K562 (cell line): Measurements from ENCODE around the gene ZBTB32. TPM values are rescaled to one million over a fixed set of nuclear protein-coding genes. Genes with fewer than 3 reads are reported as not detected.

Experiments
- BMI1 ChIP-seq: fragments of 150-350 bp; IDR thresholded peaks from 2 replicates; pipeline ENCODE4 v1.6.1; 2014; ENCODE audit warnings: low read length
- HDAC6 ChIP-seq: IDR thresholded peaks from 2 replicates; pipeline ENCODE4 v1.6.1; 2012; ENCODE audit warnings: low read depth, mild to moderate bottlenecking, control low read depth, inconsistent platforms, low read length, moderate library complexity
- HLTF ChIP-seq: fragments of 450-650 bp; IDR thresholded peaks from 2 replicates; pipeline ENCODE4 v1.6.1; 2016
- HNRNPUL1 ChIP-seq: fragments of 200-400 bp; formaldehyde crosslinking; IDR thresholded peaks from 2 replicates; pipeline ENCODE4 v1.6.1; 2017; ENCODE audit warnings: low read length
- MEIS2 ChIP-seq: fragments of 450-650 bp; IDR thresholded peaks from 2 replicates; pipeline ENCODE4 v1.6.1; 2014; ENCODE audit warnings: mild to moderate bottlenecking; ENCODE audit not compliant: partially characterized antibody
- NBN ChIP-seq: fragments of 450-650 bp; IDR thresholded peaks from 2 replicates; pipeline ENCODE4 v1.6.1; 2016; ENCODE audit warnings: low read depth, mild to moderate bottlenecking
- NCOR1 ChIP-seq: fragments of 450-650 bp; IDR thresholded peaks from 2 replicates; pipeline ENCODE4 v1.6.1; 2016; ENCODE audit warnings: mild to moderate bottlenecking, moderate library complexity
- PHF20 ChIP-seq: fragments of 450-650 bp; IDR thresholded peaks from 2 replicates; pipeline ENCODE4 v1.6.1; 2018; ENCODE audit not compliant: partially characterized antibody
- PTBP1 ChIP-seq: fragments of 200-400 bp; formaldehyde crosslinking; IDR thresholded peaks from 2 replicates; pipeline ENCODE4 v1.6.1; 2017; ENCODE audit warnings: low read depth, low read length
- RBFOX2 ChIP-seq: fragments of 200-400 bp; formaldehyde crosslinking; IDR thresholded peaks from 2 replicates; pipeline ENCODE4 v1.6.1; 2017; ENCODE audit warnings: low read depth, mild to moderate bottlenecking, low read length, moderate library complexity
- RBM15 ChIP-seq: fragments of 200-400 bp; formaldehyde crosslinking; IDR thresholded peaks from 2 replicates; pipeline ENCODE4 v1.6.1; 2018; ENCODE audit warnings: mild to moderate bottlenecking, low read length, moderate library complexity; ENCODE audit not compliant: insufficient read depth
- RFX5 ChIP-seq: IDR thresholded peaks from 2 replicates; pipeline ENCODE4 v1.6.1; 2011; ENCODE audit warnings: low read depth, mild to moderate bottlenecking, improper control_type of control experiment, low read length
- SP1 ChIP-seq: sonication (generic); formaldehyde crosslinking; IDR thresholded peaks from 2 replicates; pipeline ENCODE4 v1.8.1; 2022; ENCODE audit warnings: mild to moderate bottlenecking, missing genetic modification reagents
- STAT5A ChIP-seq: IDR thresholded peaks from 2 replicates; pipeline ENCODE4 v1.6.1; 2012; ENCODE audit warnings: low read length, inconsistent platforms, borderline replicate concordance
- TOE1 ChIP-seq, 2 experiments: fragments of 450-650 bp in 1 of 2; sonication (generic) in 1 of 2; formaldehyde crosslinking in 1 of 2; IDR thresholded peaks; 2 replicates each; pipeline versions ENCODE4 v1.7.1 to v1.8.0; 2016 to 2022; ENCODE audit warnings: borderline replicate concordance in 2 of 2, mild to moderate bottlenecking in 2 of 2, antibody characterized with exemption in 1 of 2, inconsistent platforms in 1 of 2, low read depth in 1 of 2, missing genetic modification reagents in 1 of 2, moderate library complexity in 1 of 2
- ZFX ChIP-seq: sonication (generic); formaldehyde crosslinking; IDR thresholded peaks from 2 replicates; pipeline ENCODE4 v1.8.0; 2022; ENCODE audit warnings: mild to moderate bottlenecking, missing genetic modification reagents, moderate library complexity
- ZNF124 ChIP-seq: sonication (generic); formaldehyde crosslinking; IDR thresholded peaks from 2 replicates; pipeline ENCODE4 v1.8.1; 2022; ENCODE audit warnings: missing genetic modification reagents
- ZNF146 ChIP-seq: IDR thresholded peaks from one replicate; pipeline ENCODE4 v1.6.1; 2018; ENCODE audit warnings: missing compliant biosample characterization; ENCODE audit not compliant: unreplicated experiment
- ZNF3 ChIP-seq: fragments of 250-450 bp; sonication (Bioruptor Pico); IDR thresholded peaks from 2 replicates; pipeline ENCODE4 v1.5.0; 2021; ENCODE audit warnings: mild to moderate bottlenecking, moderate library complexity
- polyA plus RNA-seq, 8 experiments: library from polyadenylated mRNA; depleted of rRNA in 4 of 8; stranded (reverse) in 5 of 8; unstranded in 3 of 8; fragments of >200 nt; fragmentation: Nextera tagmentation in 2 of 8; fragmentation: Illumina TruSeq in 1 of 8; extraction: Ambion mirVana in 2 of 8; extraction: Trizol in 1 of 8; gene quantifications; 2 replicates each; pipeline versions ENCODE4 v1.2.1 to v1.2.3, GENCODE V29; 2011 to 2014; ENCODE audit warnings: inconsistent platforms in 1 of 8, missing spikeins in 1 of 8
- total RNA-seq, 7 experiments: library from RNA; depleted of rRNA in 6 of 7; stranded (reverse); fragments of >200 nt in 6 of 7; fragmentation: Illumina TruSeq in 2 of 7; extraction: Trizol in 2 of 7; gene quantifications; 2 replicates each; pipeline versions ENCODE4 v1.2.1 to v1.2.3, GENCODE V29; 2011 to 2021; ENCODE audit warnings: low replicate concordance in 1 of 7
- TF ChIP-seq, protein P1 (sequence below): fragments of 450-650 bp; formaldehyde crosslinking; IDR thresholded peaks from 2 replicates; pipeline ENCODE4 v1.4.0; 2022; ENCODE audit warnings: missing genetic modification characterization
- TF ChIP-seq, protein P2 (sequence below): fragments of 250-450 bp; sonication (Bioruptor Pico); IDR thresholded peaks from 2 replicates; pipeline ENCODE4 v1.8.0; 2022; ENCODE audit warnings: moderate library complexity, mild to moderate bottlenecking, inconsistent platforms
- TF ChIP-seq, protein P3 (sequence below): fragments of 450-650 bp; IDR thresholded peaks from 2 replicates; pipeline ENCODE4 v1.6.1; 2018; ENCODE audit warnings: mild to moderate bottlenecking, low read depth; ENCODE audit not compliant: partially characterized antibody
- TF ChIP-seq, protein P4 (sequence below): IDR thresholded peaks from 3 replicates; pipeline ENCODE4 v1.6.1; 2011; ENCODE audit warnings: borderline replicate concordance, mild to moderate bottlenecking, moderate library complexity; ENCODE audit not compliant: insufficient read length; ENCODE audit errors: extremely low read depth

The ZBTB32 gene
- total and polyA plus RNA-seq, 9 of the 15 experiments (the other 6 are each of a cell fraction or from before 2014, with no cell fraction given) = 0.20 TPM; not detected in 8

DNA sequence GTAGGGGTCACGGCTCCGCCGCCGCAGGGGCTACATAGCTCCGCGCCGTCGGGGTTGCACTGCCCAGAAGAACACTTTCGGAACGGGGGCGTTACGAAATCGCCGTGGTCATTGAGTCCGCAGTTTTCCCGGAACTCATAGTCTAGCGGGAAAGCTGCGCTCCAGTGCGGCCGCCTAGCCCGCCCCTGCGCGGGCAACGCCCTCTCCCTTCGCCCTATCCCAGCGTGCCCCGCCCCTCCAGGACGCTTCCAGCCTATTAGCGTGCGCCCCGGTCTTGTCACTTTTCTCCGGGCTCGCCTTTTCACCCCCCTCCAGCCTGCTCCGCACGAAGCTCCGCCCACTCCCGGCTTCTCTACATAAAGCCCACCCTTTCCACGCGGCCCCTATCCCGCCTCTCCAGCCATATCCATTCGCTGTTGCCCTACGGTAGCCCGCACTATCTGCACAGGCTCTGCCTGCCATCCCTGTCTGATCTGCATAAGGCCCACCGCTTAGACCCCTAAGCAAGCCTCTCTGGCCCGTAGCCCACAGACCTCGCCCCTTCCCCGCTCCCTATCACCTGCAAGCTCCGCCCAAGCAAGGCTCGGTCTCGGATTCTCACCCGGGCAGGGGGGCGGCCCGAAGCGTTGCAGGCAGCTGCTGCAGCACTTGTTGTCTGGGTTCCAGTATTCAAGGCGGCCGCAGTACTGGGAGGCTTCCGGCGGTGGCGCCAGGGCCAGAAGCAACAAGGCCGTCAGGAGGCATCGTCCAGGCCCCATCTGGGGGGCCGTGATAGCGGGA lies 36.3 kb downstream of the ZBTB32 start (continued):
- TF ChIP-seq, protein P1, sequence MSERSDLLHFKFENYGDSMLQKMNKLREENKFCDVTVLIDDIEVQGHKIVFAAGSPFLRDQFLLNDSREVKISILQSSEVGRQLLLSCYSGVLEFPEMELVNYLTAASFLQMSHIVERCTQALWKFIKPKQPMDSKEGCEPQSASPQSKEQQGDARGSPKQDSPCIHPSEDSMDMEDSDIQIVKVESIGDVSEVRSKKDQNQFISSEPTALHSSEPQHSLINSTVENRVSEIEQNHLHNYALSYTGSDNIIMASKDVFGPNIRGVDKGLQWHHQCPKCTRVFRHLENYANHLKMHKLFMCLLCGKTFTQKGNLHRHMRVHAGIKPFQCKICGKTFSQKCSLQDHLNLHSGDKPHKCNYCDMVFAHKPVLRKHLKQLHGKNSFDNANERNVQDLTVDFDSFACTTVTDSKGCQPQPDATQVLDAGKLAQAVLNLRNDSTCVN = no peak
- TF ChIP-seq STAT5A = no peak
- TF ChIP-seq, protein P2, sequence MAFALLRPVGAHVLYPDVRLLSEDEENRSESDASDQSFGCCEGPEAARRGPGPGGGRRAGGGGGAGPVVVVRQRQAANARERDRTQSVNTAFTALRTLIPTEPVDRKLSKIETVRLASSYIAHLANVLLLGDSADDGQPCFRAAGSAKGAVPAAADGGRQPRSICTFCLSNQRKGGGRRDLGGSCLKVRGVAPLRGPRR (CRISPR knock-in tag) = no peak
- TF ChIP-seq, protein P3, sequence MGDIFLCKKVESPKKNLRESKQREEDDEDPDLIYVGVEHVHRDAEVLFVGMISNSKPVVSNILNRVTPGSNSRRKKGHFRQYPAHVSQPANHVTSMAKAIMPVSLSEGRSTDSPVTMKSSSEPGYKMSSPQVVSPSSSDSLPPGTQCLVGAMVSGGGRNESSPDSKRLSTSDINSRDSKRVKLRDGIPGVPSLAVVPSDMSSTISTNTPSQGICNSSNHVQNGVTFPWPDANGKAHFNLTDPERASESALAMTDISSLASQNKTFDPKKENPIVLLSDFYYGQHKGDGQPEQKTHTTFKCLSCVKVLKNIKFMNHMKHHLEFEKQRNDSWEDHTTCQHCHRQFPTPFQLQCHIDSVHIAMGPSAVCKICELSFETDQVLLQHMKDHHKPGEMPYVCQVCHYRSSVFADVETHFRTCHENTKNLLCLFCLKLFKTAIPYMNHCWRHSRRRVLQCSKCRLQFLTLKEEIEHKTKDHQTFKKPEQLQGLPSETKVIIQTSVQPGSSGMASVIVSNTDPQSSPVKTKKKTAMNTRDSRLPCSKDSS = no peak
- peak; percentile 59 for TF ChIP-seq MEIS2
- TF ChIP-seq NBN = peak; percentile 65; the same call in 1 of the 2 replicates
- TF ChIP-seq HLTF = no peak
- no peak for TF ChIP-seq ZNF146 (CRISPR knock-in tag)
- no peak for TF ChIP-seq HNRNPUL1
- TF ChIP-seq SP1 (CRISPR knock-in tag) = peak; percentile 93
- TF ChIP-seq RBFOX2 = peak; percentile 92
- peak; percentile 30 for TF ChIP-seq PHF20
- TF ChIP-seq BMI1 = no peak
- TF ChIP-seq TOE1 (IDR thresholded peaks at IDR 0.05; ENCODE audit: borderline replicate concordance) = 0 out of 2 replicates have a peak, but pooled peaks have one; percentile 14
- TF ChIP-seq TOE1 (CRISPR knock-in tag; IDR thresholded peaks at IDR 0.05; ENCODE audit: borderline replicate concordance, low read depth) = no peak
- no peak for TF ChIP-seq RFX5
- TF ChIP-seq NCOR1 = no peak
- TF ChIP-seq RBM15 = no peak
- TF ChIP-seq ZNF3 = no peak
- TF ChIP-seq HDAC6 = no peak
- TF ChIP-seq PTBP1 = no peak
- no peak for TF ChIP-seq ZNF124 (CRISPR knock-in tag)
- peak; percentile 85 for TF ChIP-seq ZFX (CRISPR knock-in tag)
- TF ChIP-seq, protein P4, sequence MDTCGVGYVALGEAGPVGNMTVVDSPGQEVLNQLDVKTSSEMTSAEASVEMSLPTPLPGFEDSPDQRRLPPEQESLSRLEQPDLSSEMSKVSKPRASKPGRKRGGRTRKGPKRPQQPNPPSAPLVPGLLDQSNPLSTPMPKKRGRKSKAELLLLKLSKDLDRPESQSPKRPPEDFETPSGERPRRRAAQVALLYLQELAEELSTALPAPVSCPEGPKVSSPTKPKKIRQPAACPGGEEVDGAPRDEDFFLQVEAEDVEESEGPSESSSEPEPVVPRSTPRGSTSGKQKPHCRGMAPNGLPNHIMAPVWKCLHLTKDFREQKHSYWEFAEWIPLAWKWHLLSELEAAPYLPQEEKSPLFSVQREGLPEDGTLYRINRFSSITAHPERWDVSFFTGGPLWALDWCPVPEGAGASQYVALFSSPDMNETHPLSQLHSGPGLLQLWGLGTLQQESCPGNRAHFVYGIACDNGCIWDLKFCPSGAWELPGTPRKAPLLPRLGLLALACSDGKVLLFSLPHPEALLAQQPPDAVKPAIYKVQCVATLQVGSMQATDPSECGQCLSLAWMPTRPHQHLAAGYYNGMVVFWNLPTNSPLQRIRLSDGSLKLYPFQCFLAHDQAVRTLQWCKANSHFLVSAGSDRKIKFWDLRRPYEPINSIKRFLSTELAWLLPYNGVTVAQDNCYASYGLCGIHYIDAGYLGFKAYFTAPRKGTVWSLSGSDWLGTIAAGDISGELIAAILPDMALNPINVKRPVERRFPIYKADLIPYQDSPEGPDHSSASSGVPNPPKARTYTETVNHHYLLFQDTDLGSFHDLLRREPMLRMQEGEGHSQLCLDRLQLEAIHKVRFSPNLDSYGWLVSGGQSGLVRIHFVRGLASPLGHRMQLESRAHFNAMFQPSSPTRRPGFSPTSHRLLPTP = no peak
